NK-92 treated with Interleukin-12 subunit alpha and Interleukin-12 subunit beta, amount 100 ng/mL, for 24 hours (cell line): ENCODE data around the gene PGAM4.
"Not testable (repeated sequence)": the region's sequence is repeated elsewhere in the genome, so short reads cannot be mapped to it uniquely, and the experiment has no call there.

Experiments used
- DNase-seq: peaks from one replicate; lab custom pipeline; 2025; lab: John Stamatoyannopoulos, UW

PGAM4 gene

DNA sequence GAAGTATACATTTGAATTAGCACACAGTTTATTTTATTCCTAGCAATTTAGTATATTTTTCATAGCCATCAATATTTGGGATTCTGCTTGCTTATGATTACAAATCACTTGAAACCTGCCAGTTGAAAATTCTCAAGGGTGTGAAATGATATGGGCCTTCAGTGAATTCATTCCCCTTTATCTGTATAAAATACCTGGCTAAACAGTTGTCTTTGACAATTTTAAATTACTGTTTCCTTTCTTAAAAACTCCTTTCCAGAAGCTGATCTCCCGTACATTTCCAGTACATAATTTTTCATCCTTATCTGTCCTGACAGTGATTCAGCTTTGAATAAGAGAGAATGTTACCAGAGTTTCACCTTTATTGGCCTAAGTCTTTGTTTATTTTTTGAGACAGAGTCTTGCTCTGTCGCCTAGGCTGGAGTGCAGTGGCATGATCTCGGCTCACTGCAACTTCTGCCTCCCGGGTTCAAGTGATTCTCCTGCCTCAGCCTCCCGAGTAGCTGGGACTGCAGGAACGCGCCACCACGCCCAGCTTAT is 45.0 kb downstream of the PGAM4 start:
- DNase-seq = no peak

DNA sequence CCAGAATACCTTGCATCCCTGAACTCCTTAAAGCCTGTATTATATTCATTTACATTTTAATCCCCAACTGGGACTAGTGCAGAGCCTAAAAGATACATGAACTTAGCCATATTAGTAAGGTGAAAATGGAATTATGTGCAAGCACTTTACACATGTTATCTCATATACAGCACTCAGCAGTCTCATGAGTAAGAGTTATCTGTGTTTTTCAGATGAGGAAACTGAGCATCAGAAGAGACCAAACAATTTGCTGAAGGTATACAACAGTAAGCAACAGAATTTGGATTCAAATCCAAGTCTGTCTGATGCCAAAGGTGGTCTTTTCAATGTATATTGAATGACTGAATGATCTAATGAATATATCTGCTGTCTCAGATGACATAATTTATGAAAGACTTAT is 46.7 kb downstream of the PGAM4 start:
- no peak for DNase-seq

DNA sequence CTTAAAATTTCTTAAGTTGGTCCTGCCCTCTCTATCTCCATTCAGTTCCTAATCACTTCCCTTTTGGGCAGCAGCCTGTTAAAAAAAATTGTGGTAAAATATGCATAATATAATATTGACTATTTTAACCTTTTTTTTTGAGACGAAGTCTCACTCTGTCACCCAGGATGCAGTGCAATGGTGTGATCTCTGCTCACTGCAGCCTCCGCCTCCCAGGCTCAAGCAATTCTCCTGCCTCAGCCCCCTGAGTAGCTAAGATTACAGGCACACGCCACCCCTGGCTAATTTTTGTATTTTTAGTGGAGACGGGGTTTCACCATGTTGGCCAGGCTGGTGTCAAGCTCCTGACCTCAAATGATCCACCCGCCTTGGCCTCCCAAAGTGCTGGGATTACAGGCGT is 50.1 kb downstream of the PGAM4 start:
- DNase-seq = not testable (repeated sequence)

DNA sequence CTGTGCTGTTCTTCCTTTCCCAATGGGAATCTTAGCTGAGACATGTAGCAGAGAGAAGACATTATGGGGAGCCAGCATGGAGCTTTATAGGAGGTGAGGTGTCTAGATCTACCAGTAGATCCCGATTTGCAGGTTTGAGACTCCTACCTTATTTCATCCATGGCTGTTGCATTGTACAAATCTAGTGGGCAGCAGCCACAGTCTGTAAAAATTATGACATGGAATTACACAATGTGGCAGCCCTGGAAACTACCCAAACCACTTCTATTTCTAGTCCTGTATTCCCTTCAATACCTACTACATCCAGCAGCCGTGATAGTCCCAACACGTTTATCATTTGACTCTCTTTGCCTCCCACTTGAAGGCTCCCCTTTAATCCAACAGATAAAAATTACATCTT is 50.9 kb downstream of the PGAM4 start:
- no peak for DNase-seq
